ENCODE measurements around the gene TRAPPC10.

Gene TRAPPC10

GRCh38 chr21:44005071-44005470 is 7.0 kb upstream of the TRAPPC10 start:
- no peak for DNase-seq

- no peak for DNase-seq
Measured at GRCh38 chr21:44005593-44005992, 6.5 kb upstream of the TRAPPC10 start.

DNA sequence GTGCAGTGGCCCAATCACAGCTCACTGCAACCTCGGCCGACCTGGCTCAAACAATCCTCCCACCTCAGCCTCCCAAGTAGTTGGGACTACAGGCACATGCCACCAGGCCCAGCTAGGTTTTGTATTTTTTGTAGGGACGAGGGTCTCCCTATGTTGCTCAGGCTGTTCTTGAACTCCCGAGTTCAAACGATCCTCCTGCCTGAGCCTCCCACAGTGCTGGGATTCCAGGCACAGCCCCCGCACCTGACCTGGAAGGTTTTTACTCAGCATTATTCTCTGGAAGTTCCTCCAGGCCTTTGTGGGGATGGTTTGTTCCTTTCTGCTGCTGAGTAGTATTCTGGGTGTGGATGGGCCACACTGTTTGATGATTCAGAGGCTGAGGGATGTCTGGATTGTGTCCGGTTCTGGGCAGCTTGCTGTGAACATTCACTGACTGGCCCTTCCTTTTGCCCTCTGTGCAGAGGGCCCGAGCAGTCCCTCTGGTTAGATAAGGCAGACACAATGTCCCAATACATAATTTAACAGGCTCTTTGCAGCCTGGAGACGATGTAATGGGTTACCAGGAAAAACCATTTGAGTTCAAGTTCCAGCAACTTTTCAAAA is 6.0 kb upstream of the TRAPPC10 start:
- DNase-seq, result no peak

- no peak for DNase-seq
Measured at GRCh38 chr21:44006656-44007055, 5.5 kb upstream of the TRAPPC10 start.

- DNase-seq, result no peak
Measured at GRCh38 chr21:44010429-44010828, 1.7 kb upstream of the TRAPPC10 start.

DNA sequence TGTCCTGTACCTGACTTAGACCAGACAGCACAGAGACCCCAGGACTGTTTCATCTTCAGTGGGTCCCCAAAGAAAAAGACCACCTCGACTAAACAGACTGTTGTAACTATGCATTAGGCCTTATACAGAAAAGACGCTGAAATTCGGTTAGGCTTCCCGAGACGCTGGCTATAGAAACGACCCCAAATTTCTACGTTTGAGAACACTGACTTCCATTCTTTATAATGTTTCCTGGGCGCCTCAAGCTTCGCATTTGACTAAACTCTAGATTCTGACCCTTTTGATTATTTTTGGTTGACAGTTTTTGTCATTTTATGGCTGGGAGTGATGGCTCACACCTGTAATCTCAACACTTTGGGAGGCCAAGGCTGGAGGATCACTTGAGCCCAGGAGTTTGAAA is 986 bp upstream of the TRAPPC10 start:
- DNase-seq, result no peak

DNA sequence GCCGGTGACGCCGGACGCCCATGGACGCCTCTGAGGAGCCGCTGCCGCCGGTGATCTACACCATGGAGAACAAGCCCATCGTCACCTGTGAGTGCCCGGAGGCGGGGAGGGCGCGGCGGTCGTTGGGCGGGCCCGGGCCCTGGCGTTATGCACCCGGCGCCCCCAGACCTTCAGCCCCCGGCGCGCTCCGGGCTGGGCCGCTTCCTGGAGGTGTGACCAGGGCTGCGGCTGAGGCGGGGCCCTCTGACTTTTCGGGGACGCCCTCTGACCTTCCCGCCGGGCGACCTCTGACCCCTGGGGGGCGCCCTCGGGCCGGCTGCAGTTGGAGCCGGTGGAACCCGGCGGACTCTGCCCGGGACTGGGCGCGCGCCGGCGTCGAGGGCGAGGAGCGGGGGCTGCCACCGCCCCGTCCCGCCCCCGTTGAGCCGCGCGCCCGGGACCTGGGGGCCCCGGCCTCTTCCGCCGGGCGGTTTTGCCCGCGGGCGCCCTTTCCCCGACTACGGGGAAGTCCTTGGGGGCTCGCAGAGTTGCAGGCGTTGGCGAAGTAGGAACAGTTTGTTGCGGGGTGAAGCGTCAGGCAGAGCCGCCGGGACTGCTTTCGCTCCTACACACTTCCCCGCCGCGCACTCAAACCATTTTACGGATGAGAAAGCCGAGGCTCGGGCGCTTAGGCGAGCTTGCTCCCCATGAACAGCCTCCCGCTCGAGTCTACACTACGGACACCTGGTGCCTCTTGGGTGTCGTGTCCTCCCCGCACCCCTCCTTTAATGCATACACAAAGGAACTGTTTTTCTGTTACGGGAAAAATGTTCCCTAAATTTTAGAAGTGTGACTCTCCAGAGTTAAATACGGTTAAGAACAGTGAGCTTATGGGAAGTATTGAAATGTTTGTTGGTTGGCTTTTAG is 618 bp downstream of the TRAPPC10 start:
- peak; percentile 88 for DNase-seq

GRCh38 chr21:44013380-44014088 is 1.4 kb downstream of the TRAPPC10 start:
- DNase-seq, result peak; percentile 41

- no peak for DNase-seq
Measured at GRCh38 chr21:44017601-44018000, 5.5 kb downstream of the TRAPPC10 start.

DNA sequence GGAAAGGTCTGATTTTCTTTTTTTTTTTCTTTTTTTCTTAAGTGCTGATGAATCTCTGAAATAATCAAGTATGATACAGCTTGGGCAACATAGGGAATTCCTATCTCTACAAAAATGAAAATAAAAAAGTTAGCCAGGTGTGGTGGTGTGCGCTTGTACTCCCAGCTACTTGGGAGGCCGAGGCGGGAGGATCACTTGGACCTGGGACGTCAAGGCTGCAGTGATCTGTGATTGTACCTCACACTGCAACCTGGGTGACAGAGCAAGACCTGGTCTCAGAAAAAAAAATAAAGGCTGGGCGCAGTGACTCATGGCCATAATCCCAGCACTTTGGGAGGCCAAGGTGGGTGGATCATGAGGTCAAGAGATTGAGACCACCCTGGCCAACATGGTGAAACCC is 6.0 kb downstream of the TRAPPC10 start:
- DNase-seq, result no peak

DNA sequence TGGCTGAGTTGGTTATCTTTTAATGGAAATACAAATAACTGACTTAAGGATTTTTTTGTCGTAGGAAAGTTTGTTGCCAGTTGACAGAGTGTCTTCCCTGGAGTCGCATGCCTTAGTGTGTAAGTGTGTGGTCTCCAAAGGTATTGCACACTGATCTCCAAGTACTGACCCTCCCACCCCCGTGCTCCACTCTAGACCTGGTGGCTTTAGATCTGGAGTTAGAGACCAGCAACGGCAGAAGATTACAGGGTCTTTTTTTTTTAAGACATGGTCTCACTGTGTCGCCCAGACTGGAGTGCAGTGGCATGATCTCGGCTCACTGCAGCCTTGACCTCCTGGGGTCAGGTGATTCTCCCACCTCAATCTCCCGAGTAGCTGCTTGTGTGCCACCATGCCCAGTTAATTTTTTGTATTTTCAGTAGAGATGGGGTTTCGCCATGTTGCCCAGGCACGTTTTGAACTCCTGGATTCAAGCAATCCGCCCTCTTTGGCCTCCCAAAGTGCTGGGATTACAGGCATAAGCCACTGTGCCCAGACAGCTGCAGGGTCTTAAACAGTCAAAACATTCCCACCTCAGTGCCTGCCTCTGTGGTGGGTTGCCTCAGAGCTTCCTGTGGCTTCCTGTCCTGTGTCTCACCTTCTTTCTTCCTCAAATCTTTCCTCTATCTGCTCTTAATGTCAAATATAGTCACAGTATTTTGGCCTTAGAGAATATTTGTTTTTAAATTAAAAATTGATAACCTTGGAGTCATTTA is 6.9 kb downstream of the TRAPPC10 start:
- DNase-seq, result no peak

DNA sequence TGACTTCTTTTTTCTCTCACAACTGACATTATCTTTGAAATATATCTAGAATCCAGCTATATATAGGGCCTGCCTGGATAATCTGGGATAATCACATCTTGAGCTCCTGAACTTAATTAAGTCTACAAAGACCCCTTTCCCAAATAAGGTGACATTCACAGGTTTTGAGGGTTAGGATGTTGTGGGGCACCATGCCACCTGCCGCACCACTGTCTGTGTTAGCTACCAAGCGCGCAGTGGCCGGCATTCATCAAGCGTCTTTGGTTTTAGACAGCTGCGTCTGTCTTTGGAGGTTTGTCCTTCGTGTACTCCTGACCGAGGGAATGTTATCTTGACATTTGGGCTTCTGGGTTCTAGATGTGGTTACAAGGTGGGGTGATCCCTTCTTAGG is 7.5 kb downstream of the TRAPPC10 start:
- no peak for DNase-seq

DNA sequence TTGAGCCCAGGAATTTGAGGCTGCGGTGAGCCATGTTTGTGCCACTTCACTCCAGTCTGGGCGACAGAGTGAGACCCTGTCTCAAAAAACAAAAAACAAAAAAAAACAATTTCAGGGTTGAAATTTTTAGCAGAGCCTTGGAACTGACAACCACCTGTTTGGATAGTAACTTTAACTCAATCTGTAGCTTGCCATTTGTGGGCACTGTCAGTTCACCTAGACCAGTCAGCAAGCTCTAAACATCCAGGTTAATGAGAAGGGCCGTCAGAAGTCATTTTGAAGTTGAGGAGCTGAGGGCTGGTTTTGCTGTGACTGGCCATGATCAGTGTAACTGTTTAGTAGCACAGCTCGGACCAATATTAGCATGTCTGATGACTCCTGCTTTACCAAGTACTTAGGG is 8.4 kb downstream of the TRAPPC10 start:
- no peak for DNase-seq

- no peak for DNase-seq
Measured at GRCh38 chr21:44021064-44021463, 9.0 kb downstream of the TRAPPC10 start.

- no peak for DNase-seq
Measured at GRCh38 chr21:44024257-44024656, 12.1 kb downstream of the TRAPPC10 start.

GRCh38 chr21:44024887-44025353 is 12.8 kb downstream of the TRAPPC10 start:
- no peak for DNase-seq

DNA sequence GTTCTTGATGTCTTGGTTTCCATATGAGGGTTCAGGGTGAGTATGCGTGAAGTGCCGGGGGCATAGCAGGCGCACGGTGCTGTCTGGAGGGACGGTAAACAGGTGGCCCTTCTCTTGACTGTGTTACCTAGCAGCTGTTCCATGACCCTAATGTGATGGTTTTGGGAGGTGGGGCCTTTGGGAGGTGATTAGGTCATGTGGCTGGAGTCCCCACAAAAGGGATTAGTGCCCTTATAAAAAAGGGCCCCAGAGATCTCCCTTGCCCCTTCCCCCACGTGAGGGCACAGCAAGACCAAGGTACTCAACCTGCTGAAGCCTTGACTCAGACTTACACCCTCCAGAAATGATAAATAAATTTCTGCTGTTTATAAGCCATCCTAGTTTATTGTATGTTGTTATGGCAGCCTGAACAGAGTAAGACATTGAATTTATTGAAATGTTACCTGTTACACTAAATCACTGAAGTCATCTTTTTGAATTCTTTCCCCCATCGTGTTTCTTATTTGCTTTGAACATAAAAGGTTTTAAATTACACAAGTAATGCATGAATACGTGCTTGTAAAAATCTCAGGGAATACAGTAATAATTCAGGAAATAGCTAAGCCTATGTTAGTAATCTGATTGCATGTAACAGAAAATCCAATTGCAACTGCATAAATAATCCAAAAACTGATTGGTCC is 15.6 kb downstream of the TRAPPC10 start:
- no peak for DNase-seq

GRCh38 chr21:44028287-44028659 is 16.2 kb downstream of the TRAPPC10 start:
- DNase-seq, result no peak

DNA sequence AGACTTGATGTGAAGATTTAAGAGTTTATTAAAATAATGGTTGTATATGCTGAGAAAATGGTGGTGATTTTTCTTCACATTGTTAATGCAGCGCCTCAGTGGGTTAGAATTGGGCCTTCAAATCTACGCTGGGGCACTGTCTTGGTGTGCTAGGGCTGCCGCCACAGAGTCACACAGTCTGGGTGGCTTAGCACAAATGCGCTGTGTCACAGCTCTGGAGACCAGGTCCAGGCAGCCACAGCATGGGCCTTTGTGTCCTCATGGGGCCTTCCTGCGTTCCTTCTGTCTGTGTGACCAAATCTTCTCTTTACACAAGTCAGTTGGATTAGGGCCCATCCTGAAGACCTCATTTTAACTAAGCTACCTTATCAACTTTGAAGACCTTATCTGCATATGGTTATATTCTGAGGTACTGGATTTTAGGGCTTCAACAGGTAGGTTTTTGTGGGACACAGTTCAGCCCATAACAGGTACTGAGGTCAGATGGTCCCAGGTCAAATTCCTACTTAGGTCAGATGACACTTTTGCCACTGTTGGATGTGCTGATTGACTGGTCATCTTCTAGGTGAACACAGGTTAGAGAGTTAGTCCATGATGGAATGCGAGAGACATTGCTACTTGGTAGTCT is 17.5 kb downstream of the TRAPPC10 start:
- DNase-seq, result no peak

DNA sequence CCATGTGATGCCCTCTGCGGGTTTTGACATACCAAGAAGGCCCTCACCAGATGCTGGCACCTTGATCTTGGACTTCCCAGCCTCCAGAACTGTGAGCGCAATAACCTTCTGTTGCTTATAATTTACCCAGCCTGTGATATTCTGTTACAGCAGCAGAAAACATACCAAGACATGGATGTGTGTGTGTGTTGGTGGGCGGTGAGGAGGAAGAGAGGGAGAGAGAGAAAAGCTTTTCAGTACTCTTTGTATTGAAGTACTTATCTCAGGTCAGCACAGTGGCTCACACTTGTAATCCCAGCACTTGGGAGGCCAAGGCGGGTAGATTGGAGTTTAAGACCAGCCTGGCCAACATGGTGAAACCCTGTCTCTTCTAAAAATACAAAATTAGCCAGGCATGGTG is 23.1 kb downstream of the TRAPPC10 start:
- DNase-seq, result no peak

DNA sequence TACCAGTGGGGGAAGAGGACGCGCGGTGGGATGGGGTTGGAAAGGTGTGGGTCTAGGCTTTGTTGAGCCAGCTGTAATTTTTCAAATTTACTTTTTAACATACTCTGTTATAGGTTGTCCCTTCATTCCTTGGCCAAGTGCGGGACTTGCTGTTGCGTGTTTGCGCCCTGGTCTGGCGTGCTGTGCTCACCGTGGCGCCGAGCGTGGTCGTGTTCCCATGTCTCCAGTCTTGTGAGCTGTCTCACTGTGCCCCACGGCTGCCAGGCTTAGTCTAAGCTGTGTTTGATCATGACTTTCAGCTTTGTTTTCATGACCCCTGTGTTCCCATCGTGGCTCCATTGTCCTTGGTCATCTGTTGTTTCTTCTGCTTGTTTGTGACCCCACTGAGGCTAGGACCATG is 26.0 kb downstream of the TRAPPC10 start:
- DNase-seq, result no peak

- DNase-seq, result no peak
Measured at GRCh38 chr21:44039828-44040227, 27.7 kb downstream of the TRAPPC10 start.
